Measurements from ENCODE around the gene ADAMTS12. TPM values are rescaled to one million over a fixed set of nuclear protein-coding genes. Genes with fewer than 3 reads are reported as not detected.

ADAMTS12 gene
- polyA plus RNA-seq, 1 donor (not counting 4 experiments of a cell fraction or from before 2014, with no cell fraction given), result 0.49 TPM

GRCh38 chr5:33905381-33905780 is 13.6 kb upstream of the ADAMTS12 start:
- no peak for FAIRE-seq
- H2AFZ ChIP-seq (ENCODE audit: control insufficient read depth, low read length), result no peak overlapping the region

GRCh38 chr5:33903118-33903517 is 11.3 kb upstream of the ADAMTS12 start:
- Histone ChIP-seq H3K9ac (ENCODE audit: control insufficient read depth, extremely low read depth, insufficient read depth, low read length) (no peak overlapping the region), H3K36me3 (ENCODE audit: control insufficient read depth in 2 of 2, extremely low read depth in 1 of 2, insufficient read depth in 2 of 2, low read length in 2 of 2) (no peaks in the 10 kb centered on the region), H3K27me3 (ENCODE audit: control insufficient read depth, extremely low read depth, insufficient read depth, low read length) (no peaks in the 10 kb centered on the region), H3K4me2 (ENCODE audit: control insufficient read depth, extremely low read depth, insufficient read depth, low read depth, low read length) (no peak overlapping the region), H3K4me3 (ENCODE audit: control insufficient read depth in 2 of 3, extremely low read depth in 1 of 3, insufficient read depth in 2 of 3, low read depth in 1 of 3, low read length in 3 of 3) (no peak overlapping the region), H3K4me1 (ENCODE audit: control insufficient read depth, extremely low read depth, insufficient read depth, low read length) (no peaks in the 10 kb centered on the region), H4K20me1 (ENCODE audit: control insufficient read depth, extremely low read depth, insufficient read depth, low read length) (no peaks in the 10 kb centered on the region), H3K9me3 (ENCODE audit: control insufficient read depth, low read depth, low read length) (no peaks in the 10 kb centered on the region), H3K79me2 (ENCODE audit: control insufficient read depth, insufficient read depth, low read length) (no peaks in the 10 kb centered on the region), H2AFZ (ENCODE audit: control insufficient read depth, low read length) (no peak overlapping the region), H3K9me1 (ENCODE audit: control insufficient read depth, extremely low read depth, insufficient read depth, low read length) (no peaks in the 10 kb centered on the region), H3K27ac (ENCODE audit: control insufficient read depth, insufficient read depth, low read length) (no peak overlapping the region)
- TF ChIP-seq CTCF (optimal IDR thresholded peaks at IDR 0.05 in 1 of 3, IDR thresholded peaks at IDR 0.05 in 1 of 3, conservative IDR thresholded peaks at IDR 0.05 in 1 of 3; ENCODE audit: extremely low read depth in 1 of 3, insufficient read depth in 2 of 3, low read length in 3 of 3) (no peak), EZH2 (IDR thresholded peaks at IDR 0.05; ENCODE audit: low read length) (no peak)
- no peak for FAIRE-seq
- dilution Hi-C loops (cut with MboI; ENCODE audit: extremely low pct_ligation_motif_present, low sequenced_read_pairs), result no loop called here
- DNase-seq (ENCODE audit: low read depth, low spot score), result no peak

More at GRCh38 chr5:33905381-33905780, 13.6 kb upstream of the ADAMTS12 start:
- Histone ChIP-seq H3K79me2 (ENCODE audit: control insufficient read depth, insufficient read depth, low read length) (no peaks in the 10 kb centered on the region), H3K4me1 (ENCODE audit: control insufficient read depth, extremely low read depth, insufficient read depth, low read length) (no peaks in the 10 kb centered on the region), H3K27me3 (ENCODE audit: control insufficient read depth, extremely low read depth, insufficient read depth, low read length) (no peaks in the 10 kb centered on the region), H3K27ac (ENCODE audit: control insufficient read depth, insufficient read depth, low read length) (no peak overlapping the region), H3K9me1 (ENCODE audit: control insufficient read depth, extremely low read depth, insufficient read depth, low read length) (no peaks in the 10 kb centered on the region), H3K4me3 (ENCODE audit: control insufficient read depth in 2 of 3, extremely low read depth in 1 of 3, insufficient read depth in 2 of 3, low read depth in 1 of 3, low read length in 3 of 3) (no peak overlapping the region), H3K9ac (ENCODE audit: control insufficient read depth, extremely low read depth, insufficient read depth, low read length) (no peak overlapping the region), H3K36me3 (ENCODE audit: control insufficient read depth in 2 of 2, extremely low read depth in 1 of 2, insufficient read depth in 2 of 2, low read length in 2 of 2) (no peaks in the 10 kb centered on the region), H4K20me1 (ENCODE audit: control insufficient read depth, extremely low read depth, insufficient read depth, low read length) (no peaks in the 10 kb centered on the region), H3K4me2 (ENCODE audit: control insufficient read depth, extremely low read depth, insufficient read depth, low read depth, low read length) (no peak overlapping the region), H3K9me3 (ENCODE audit: control insufficient read depth, low read depth, low read length) (no peaks in the 10 kb centered on the region)
- no peak for DNase-seq (ENCODE audit: low read depth, low spot score)
- dilution Hi-C loops (cut with MboI; ENCODE audit: extremely low pct_ligation_motif_present, low sequenced_read_pairs), result no loop called here
- TF ChIP-seq EZH2 (IDR thresholded peaks at IDR 0.05; ENCODE audit: low read length) (no peak), CTCF (optimal IDR thresholded peaks at IDR 0.05 in 1 of 3, IDR thresholded peaks at IDR 0.05 in 1 of 3, conservative IDR thresholded peaks at IDR 0.05 in 1 of 3; ENCODE audit: extremely low read depth in 1 of 3, insufficient read depth in 2 of 3, low read length in 3 of 3) (no peak)
